ENCODE data around the gene APOO. TPM values are rescaled to one million over a fixed set of nuclear protein-coding genes. Genes with fewer than 3 reads are reported as not detected.

APOO gene
- total RNA-seq, 1 experiment from 2014 or later: 23.4 TPM

DNA sequence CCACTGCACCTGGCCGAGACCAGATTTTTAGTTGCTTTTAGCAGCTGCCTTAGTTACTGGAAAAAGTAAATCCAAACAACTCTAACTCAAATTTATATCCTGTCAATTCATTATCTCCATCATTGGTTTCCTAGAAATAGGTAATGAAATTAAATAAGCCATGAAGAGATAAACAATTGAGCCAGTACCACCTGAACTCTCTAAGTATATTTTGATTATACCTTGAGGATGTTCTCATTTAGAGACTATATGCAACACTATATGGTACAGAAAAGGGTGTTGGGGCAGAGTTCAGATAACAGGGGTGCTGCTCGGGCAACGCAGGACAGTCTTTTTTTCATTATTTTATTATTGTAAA, 89.8 kb downstream of the APOO start:
- H3K9me3 Mint-ChIP-seq (ENCODE audit: unreplicated experiment): no peaks in the 10 kb centered on the region
- Histone ChIP-seq H3K4me1 (peaks cover 11% of the 10 kb centered on the region), H3K4me3 (ENCODE audit: low read depth, low read length) (no peak overlapping the region), H3K27me3 (replicated peaks; ENCODE audit: control insufficient read depth, insufficient read depth, low read length) (no peaks in the 10 kb centered on the region), H3K36me3 (ENCODE audit: control insufficient read depth, insufficient read depth, low read length) (no peaks in the 10 kb centered on the region), H3K9me3 (no peaks in the 10 kb centered on the region)
- no peak for DNase-seq
- no TSS peak for BruUV-seq (replicated peaks)
- H3K27ac Mint-ChIP-seq (ENCODE audit: unreplicated experiment): no peak overlapping the region
- ChIA-PET CTCF (no interaction called here), POLR2A (no interaction called here)
- H3K36me3 Mint-ChIP-seq (ENCODE audit: insufficient read depth, unreplicated experiment): no peaks in the 10 kb centered on the region
- peaks cover 6% of the 10 kb centered on the region for H3K4me1 Mint-ChIP-seq (ENCODE audit: low read depth, unreplicated experiment)
- intact Hi-C loops (cut with micrococcal nuclease; ENCODE audit: unreplicated experiment): no loop called here
- H3K27me3 Mint-ChIP-seq (ENCODE audit: insufficient read depth, unreplicated experiment): no peaks in the 10 kb centered on the region
- H3K4me3 Mint-ChIP-seq (ENCODE audit: unreplicated experiment): no peak overlapping the region
- TF ChIP-seq, protein P1, sequence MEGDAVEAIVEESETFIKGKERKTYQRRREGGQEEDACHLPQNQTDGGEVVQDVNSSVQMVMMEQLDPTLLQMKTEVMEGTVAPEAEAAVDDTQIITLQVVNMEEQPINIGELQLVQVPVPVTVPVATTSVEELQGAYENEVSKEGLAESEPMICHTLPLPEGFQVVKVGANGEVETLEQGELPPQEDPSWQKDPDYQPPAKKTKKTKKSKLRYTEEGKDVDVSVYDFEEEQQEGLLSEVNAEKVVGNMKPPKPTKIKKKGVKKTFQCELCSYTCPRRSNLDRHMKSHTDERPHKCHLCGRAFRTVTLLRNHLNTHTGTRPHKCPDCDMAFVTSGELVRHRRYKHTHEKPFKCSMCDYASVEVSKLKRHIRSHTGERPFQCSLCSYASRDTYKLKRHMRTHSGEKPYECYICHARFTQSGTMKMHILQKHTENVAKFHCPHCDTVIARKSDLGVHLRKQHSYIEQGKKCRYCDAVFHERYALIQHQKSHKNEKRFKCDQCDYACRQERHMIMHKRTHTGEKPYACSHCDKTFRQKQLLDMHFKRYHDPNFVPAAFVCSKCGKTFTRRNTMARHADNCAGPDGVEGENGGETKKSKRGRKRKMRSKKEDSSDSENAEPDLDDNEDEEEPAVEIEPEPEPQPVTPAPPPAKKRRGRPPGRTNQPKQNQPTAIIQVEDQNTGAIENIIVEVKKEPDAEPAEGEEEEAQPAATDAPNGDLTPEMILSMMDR (IDR thresholded peaks at IDR 0.05; ENCODE audit: insufficient read depth in 1 of 2, low read depth in 1 of 2, low read length in 1 of 2, severe bottlenecking in 1 of 2, unreplicated experiment in 1 of 2): no peak

DNA sequence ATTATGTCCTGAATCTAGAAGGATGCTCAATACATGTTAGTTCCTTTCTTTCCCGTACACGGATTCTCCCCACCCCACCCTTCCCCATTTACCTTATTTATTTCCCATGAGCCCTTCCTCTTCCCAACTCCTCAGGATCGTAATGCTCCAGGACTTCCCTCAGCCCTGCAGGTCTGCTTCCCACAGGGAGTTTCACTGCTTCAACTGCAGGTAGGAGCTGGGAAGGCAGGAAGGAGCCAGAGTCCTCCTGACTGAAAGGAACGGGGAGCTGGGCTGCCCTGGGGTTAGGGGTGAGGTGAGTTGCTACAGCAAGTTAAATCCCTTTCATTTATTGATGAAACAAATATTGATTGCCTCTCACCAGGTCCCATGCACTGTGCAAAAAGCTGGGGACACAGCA, 91.6 kb downstream of the APOO start:
- Mint-ChIP-seq H3K27me3 (ENCODE audit: insufficient read depth, unreplicated experiment) (no peaks in the 10 kb centered on the region), H3K27ac (ENCODE audit: unreplicated experiment) (no peak overlapping the region), H3K36me3 (ENCODE audit: insufficient read depth, unreplicated experiment) (no peaks in the 10 kb centered on the region), H3K9me3 (ENCODE audit: unreplicated experiment) (no peaks in the 10 kb centered on the region), H3K4me3 (ENCODE audit: unreplicated experiment) (no peak overlapping the region), H3K4me1 (ENCODE audit: low read depth, unreplicated experiment) (peaks cover 6% of the 10 kb centered on the region)
- H3K36me3 ChIP-seq (ENCODE audit: control insufficient read depth, insufficient read depth, low read length): no peaks in the 10 kb centered on the region
- BruUV-seq (replicated peaks): no TSS peak
- TF ChIP-seq, protein P1 (IDR thresholded peaks at IDR 0.05; ENCODE audit: insufficient read depth in 1 of 2, low read depth in 1 of 2, low read length in 1 of 2, severe bottlenecking in 1 of 2, unreplicated experiment in 1 of 2): no peak
- ChIA-PET CTCF (no interaction called here), POLR2A (no interaction called here)
- intact Hi-C loops (cut with micrococcal nuclease; ENCODE audit: unreplicated experiment): no loop called here
- no peaks in the 10 kb centered on the region for H3K9me3 ChIP-seq
- no peak for DNase-seq
- no peak overlapping the region for H3K4me3 ChIP-seq (ENCODE audit: low read depth, low read length)
- no peaks in the 10 kb centered on the region for H3K27me3 ChIP-seq (replicated peaks; ENCODE audit: control insufficient read depth, insufficient read depth, low read length)
- no peaks in the 10 kb centered on the region for H3K4me1 ChIP-seq

DNA sequence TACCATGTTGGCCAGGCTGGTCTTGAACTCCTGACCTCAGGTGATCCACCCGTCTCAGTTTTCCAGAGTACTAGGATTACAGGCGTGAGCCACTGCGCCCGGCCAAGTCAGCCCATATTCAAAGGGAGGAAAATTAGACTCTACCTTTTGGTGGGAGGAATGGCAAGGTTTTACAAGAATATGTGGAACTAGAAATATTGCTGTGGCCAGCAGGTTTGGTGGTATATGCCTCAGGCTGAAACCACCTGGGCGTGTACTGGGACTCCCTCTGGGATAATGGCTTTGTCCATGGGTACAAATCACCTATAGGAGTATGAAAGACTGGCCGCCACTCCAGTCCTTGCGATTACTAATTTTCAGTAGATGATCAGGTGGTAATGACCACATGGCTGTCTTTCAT, 92.4 kb downstream of the APOO start:
- H3K9me3 ChIP-seq: no peaks in the 10 kb centered on the region
- H3K36me3 Mint-ChIP-seq (ENCODE audit: insufficient read depth, unreplicated experiment): no peaks in the 10 kb centered on the region
- H3K9me3 Mint-ChIP-seq (ENCODE audit: unreplicated experiment): no peaks in the 10 kb centered on the region
- H3K27me3 ChIP-seq (replicated peaks; ENCODE audit: control insufficient read depth, insufficient read depth, low read length): no peaks in the 10 kb centered on the region
- H3K4me1 ChIP-seq: no peaks in the 10 kb centered on the region
- intact Hi-C loops (cut with micrococcal nuclease; ENCODE audit: unreplicated experiment): no loop called here
- no peaks in the 10 kb centered on the region for H3K27me3 Mint-ChIP-seq (ENCODE audit: insufficient read depth, unreplicated experiment)
- no peak overlapping the region for H3K27ac Mint-ChIP-seq (ENCODE audit: unreplicated experiment)
- ChIA-PET POLR2A (no interaction called here), CTCF (no interaction called here)
- no peaks in the 10 kb centered on the region for H3K36me3 ChIP-seq (ENCODE audit: control insufficient read depth, insufficient read depth, low read length)
- no peak overlapping the region for H3K4me3 Mint-ChIP-seq (ENCODE audit: unreplicated experiment)
- BruUV-seq (replicated peaks): no TSS peak
- TF ChIP-seq, protein P1 (IDR thresholded peaks at IDR 0.05; ENCODE audit: insufficient read depth in 1 of 2, low read depth in 1 of 2, low read length in 1 of 2, severe bottlenecking in 1 of 2, unreplicated experiment in 1 of 2): no peak
- peaks cover 6% of the 10 kb centered on the region for H3K4me1 Mint-ChIP-seq (ENCODE audit: low read depth, unreplicated experiment)
- no peak overlapping the region for H3K4me3 ChIP-seq (ENCODE audit: low read depth, low read length)
- DNase-seq: no peak

Data from Caco-2 (cell line).